ENCODE measurements around the gene NAMPT. TPM values are rescaled to one million over a fixed set of nuclear protein-coding genes. Genes with fewer than 3 reads are reported as not detected.

NAMPT gene
- total RNA-seq, 6 experiments from 2014 or later, result 118 to 726 (median 515) TPM

- Histone ChIP-seq H3K4me3 (peak overlapping the region; percentile 40 to 58 (median 58)), H3K4me1 (peaks cover 0 to 8% (median 3%) of the 10 kb centered on the region in 4 donors), H3K9me3 (no peaks in the 10 kb centered on the region), H3K36me3 (no peaks in the 10 kb centered on the region), H3K27me3 (no peaks in the 10 kb centered on the region), H3K27ac (peak overlapping the region; percentile 92 to 98 (median 97))
- intact Hi-C loops (cut with DNase I), result no loop called here
- no peak for TF ChIP-seq CTCF (IDR thresholded peaks at IDR 0.05)
- no peak for TF ChIP-seq POLR2A (IDR thresholded peaks at IDR 0.05)
- 22% methylated on average over 14 of the region's 14 CpGs for WGBS (ENCODE audit: insufficient coverage, low coverage, low lambda C conversion rate, missing lambda C conversion rate)
- DNase-seq, result no peak
- ATAC-seq, result no peak
These were observed 1.2 kb upstream of the NAMPT start for GRCh38 chr7:106285855-106286492.

GRCh38 chr7:106285051-106285854 is 470 bp upstream of the NAMPT start:
- DNase-seq (peak; percentile 100), ATAC-seq (peak; percentile 83 to 95 (median 88))
- Histone ChIP-seq H3K27me3 (no peaks in the 10 kb centered on the region), H3K4me3 (peak overlapping the region; percentile 40 to 66 (median 59)), H3K4me1 (peaks cover 0 to 14% (median 3%) of the 10 kb centered on the region in 4 donors), H3K27ac (peak overlapping the region; percentile 98 to 99 (median 98)), H3K36me3 (no peaks in the 10 kb centered on the region), H3K9me3 (no peaks in the 10 kb centered on the region)
- intact Hi-C loops (cut with DNase I), result no loop called here
- 0% methylated on average over 16 of the region's 70 CpGs for WGBS (ENCODE audit: insufficient coverage, low coverage, low lambda C conversion rate, missing lambda C conversion rate)
- TF ChIP-seq POLR2A (IDR thresholded peaks at IDR 0.05) (peak; percentile 93), CTCF (IDR thresholded peaks at IDR 0.05) (no peak)

- TF ChIP-seq POLR2A (IDR thresholded peaks at IDR 0.05) (peak; percentile 72), CTCF (IDR thresholded peaks at IDR 0.05) (no peak)
- Histone ChIP-seq H3K9me3 (no peaks in the 10 kb centered on the region), H3K36me3 (peaks cover 0 to 8% (median 0%) of the 10 kb centered on the region in 4 donors), H3K27me3 (no peaks in the 10 kb centered on the region), H3K4me3 (peak overlapping the region; percentile 59 to 66 (median 65)), H3K27ac (peak overlapping the region; percentile 96 to 99 (median 98)), H3K4me1 (peaks cover 0 to 26% (median 8%) of the 10 kb centered on the region in 4 donors)
- WGBS (ENCODE audit: insufficient coverage, low coverage, low lambda C conversion rate, missing lambda C conversion rate), result 1% methylated on average over 11 of the region's 72 CpGs
- intact Hi-C loops (cut with DNase I), result no loop called here
- DNase-seq, result peak; percentile 71 to 76 (median 76)
- ATAC-seq, result peak; percentile 1 to 21 (median 8)
These were observed 711 bp downstream of the NAMPT start for GRCh38 chr7:106283831-106284713.

GRCh38 chr7:106283501-106283830 is 1.3 kb downstream of the NAMPT start:
- peak overlapping the region; percentile 59 to 66 (median 65) for H3K4me3 ChIP-seq
- H3K4me1 ChIP-seq, result peaks cover 0 to 32% (median 9%) of the 10 kb centered on the region in 4 donors
- intact Hi-C loops (cut with DNase I), result no loop called here

More at GRCh38 chr7:106283501-106283830, 1.3 kb downstream of the NAMPT start:
- peak overlapping the region; percentile 96 to 99 (median 98) for H3K27ac ChIP-seq
- no peak for TF ChIP-seq POLR2A (IDR thresholded peaks at IDR 0.05)
- no peak for TF ChIP-seq CTCF (IDR thresholded peaks at IDR 0.05)
- no peaks in the 10 kb centered on the region for H3K27me3 ChIP-seq
- no peak for ATAC-seq
- DNase-seq, result no peak
- peaks cover 0 to 8% (median 0%) of the 10 kb centered on the region in 4 donors for H3K36me3 ChIP-seq
- WGBS (ENCODE audit: insufficient coverage, low coverage, low lambda C conversion rate, missing lambda C conversion rate), result 10% methylated on average over 5 of the region's 5 CpGs
- no peaks in the 10 kb centered on the region for H3K9me3 ChIP-seq

Measured in right lobe of liver (tissue), 6 donors.